GM19397 (cell line): ENCODE data around the gene SEPTIN5.

Experiments
- ATAC-seq: cut with Tn5 transposase; IDR thresholded peaks from one replicate; pipeline ENCODE4 v1.9.1; 2021; ENCODE audit warnings: mild to moderate bottlenecking, moderate library complexity; ENCODE audit not compliant: unreplicated experiment

Gene SEPTIN5

GRCh38 chr22:19759427-19760057 is 45.2 kb downstream of the SEPTIN5 start:
- no peak for ATAC-seq

DNA sequence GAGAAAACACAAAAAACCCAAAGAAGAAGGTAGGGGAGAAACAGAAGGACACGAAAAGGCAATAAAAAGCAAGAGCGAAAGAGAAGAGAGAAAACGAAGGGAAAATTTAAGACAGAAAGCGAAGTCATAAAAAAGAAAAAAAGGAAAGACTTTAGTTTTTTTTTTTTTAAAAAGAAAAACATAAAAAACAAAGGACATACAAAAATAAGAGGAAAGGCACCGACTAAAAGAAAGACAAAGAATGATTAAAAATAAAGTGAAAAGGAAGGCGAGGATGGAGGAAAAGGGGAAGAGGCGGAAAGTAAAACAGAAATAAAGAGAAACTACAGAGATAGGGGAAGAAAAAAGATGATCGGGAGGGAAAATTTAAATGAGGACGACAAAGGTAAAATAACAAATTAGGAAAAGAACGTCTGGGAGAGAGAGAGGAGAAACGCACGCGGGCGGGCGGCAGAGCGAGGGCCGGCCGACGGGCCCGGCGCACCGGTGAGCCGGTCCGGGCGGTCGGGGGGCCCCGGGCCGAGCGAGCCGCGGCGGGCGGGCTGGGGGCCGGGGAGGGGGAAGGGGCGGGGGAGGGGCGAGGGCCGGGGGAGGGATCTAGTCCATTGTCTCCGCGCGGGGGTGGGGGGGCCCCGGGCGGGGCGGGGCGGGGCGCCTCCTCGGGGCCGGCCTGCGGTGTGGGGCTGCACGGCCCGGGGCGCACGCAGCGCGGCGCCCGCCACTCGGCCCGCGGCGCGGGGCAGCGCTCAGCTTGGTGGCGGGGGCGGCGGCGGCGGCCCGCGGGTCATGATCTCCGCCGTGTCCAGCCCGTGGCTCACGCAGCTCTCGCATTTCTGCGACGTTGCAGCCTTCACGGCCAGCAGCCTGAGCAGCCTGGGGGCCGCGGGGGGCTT is 46.0 kb downstream of the SEPTIN5 start, which contains the start of gene TBX1:
TSS of gene TBX1 (plus strand) at position 721 of the 893 bp plus-strand sequence. CDS start at position 787, 66 bp downstream.
- no peak for ATAC-seq

DNA sequence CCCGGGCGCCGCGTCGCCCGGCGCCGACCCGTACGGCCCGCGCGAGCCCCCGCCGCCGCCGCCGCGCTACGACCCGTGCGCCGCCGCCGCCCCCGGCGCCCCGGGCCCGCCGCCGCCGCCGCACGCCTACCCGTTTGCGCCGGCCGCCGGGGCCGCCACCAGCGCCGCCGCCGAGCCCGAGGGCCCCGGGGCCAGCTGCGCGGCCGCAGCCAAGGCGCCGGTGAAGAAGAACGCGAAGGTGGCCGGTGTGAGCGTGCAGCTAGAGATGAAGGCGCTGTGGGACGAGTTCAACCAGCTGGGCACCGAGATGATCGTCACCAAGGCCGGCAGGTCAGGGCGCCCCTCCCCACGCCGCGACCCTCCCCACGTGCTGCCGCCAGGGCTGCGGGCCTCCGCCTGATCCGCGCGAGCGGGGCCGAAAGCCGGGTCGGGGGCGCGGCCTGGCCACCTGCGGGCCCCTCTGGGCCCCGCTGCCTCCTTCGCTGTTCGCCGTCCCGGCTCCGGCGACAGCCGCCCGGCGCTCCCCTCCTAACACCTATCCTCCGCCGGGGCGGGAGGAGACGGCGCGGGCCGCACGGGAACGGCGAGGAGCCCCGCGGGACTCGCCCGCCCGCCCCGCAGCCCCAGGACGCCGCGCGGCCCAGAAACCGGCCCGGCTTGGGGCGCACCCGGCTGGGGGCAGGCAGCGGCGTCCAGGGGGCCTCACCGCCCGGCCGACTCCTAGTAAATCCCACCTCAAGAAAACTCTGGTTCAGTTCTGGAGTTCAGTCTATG is 46.8 kb downstream of the SEPTIN5 start:
- no peak for ATAC-seq

- no peak for ATAC-seq
Measured at GRCh38 chr22:19761725-19762567, 47.6 kb downstream of the SEPTIN5 start.

GRCh38 chr22:19762568-19763457 is 48.5 kb downstream of the SEPTIN5 start:
- ATAC-seq: no peak

- no peak for ATAC-seq
Measured at GRCh38 chr22:19763458-19764298, 49.4 kb downstream of the SEPTIN5 start.

DNA sequence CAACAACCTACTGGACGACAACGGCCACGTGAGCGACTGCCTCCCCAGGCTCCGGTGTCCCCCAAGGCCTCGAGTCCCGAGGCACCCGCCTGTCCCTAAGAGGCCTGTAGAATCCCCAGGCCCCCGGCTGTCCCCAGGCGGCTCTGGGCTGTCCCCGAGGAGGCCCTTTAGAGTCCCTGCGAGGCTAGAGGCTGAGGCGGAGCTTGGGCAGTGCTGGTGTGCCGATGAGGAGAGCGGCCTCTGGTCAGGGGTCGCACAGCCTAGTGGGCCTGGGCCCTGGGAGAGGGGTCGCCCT is 49.9 kb downstream of the SEPTIN5 start:
- no peak for ATAC-seq

- ATAC-seq: no peak
Measured at GRCh38 chr22:19764636-19765476, 50.6 kb downstream of the SEPTIN5 start.

DNA sequence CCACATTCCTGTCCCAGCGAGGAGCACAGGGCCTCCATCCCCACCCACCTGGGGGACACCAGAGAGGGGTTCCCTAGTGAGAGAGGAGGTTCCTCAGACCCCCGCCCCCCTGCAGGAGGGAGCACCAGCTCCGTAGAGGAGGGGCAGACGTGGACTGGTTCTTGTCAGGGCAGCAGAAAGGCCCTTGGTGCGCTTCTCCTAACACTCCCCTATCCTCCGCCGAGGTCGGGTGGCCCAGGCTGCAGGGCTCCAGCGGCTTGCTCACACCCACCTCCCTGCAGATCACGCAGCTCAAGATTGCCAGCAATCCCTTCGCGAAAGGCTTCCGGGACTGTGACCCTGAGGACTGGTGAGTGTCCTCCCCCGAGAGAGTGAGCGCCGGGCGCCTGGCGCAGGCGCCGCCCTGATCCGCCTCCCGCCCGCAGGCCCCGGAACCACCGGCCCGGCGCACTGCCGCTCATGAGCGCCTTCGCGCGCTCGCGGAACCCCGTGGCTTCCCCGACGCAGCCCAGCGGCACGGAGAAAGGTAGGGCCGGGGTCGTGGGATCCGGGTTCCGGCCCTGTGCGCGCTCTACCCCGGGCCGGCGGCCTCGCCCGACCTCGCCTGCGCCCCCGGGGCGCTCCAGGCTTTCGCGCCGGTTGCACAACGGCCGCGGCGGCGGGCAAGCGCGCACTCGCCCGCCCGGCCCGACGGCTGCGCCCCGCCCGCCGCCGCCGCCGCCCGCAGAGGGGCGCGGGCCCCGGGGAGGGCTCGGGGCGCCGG is 51.4 kb downstream of the SEPTIN5 start:
- no peak for ATAC-seq

DNA sequence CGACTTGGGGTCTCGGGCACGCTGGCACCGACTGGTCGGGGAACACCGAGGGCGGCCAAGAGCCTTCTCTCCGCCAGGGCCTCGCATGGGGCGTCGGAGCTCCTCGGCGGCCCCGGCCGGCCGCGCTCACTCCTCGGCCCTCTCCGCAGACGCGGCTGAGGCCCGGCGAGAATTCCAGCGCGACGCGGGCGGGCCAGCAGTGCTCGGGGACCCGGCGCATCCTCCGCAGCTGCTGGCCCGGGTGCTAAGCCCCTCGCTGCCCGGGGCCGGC is 51.9 kb downstream of the SEPTIN5 start:
- no peak for ATAC-seq

GRCh38 chr22:19766511-19767426 is 52.5 kb downstream of the SEPTIN5 start:
- ATAC-seq: no peak

DNA sequence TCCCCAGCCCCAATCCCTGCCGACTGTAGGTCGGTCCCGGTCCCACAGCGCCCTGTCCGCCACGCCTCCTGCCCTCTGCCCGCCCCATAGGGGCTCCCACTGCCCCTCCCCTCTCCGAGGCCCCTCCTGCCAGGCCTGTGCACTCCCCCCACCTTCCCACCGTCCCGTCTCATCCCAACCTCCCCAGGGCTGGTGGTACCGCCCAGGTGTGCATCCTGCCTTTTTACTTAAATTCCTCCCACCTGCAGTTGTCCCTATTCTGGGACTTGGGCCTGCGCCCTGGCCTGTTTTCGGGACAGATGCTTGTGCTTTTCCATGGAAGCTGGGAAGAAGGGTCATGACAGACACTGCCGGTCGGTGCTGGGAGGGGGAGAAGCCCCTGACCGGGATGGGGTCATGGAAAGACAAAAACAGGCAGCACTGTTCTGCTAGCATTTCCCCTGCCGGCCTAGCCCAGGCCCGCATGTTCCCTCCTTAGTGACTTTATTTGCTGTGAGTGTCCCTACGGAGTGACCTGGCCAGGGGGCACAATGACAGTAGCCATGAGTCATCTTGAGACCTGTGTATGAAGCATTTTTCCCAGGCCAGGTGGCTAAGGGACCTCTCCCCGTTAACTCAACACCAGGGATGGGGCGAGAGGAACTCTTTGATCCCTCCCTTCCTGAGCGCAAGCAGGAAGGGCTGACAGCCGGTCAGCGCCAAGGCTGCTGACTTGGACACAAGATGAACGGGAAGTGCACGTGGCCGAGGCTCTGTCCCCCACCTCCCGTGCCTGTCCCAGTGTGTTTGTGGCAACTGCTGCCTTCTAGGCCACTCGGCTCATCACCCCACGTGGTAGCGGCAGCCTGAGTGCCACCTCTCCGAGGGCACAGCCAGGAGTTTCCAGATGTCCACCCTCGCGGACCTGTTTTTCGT is 53.4 kb downstream of the SEPTIN5 start:
- ATAC-seq: no peak

GRCh38 chr22:19769393-19769715 is 55.1 kb downstream of the SEPTIN5 start:
- no peak for ATAC-seq

- ATAC-seq: no peak
Measured at GRCh38 chr22:19770349-19771220, 56.3 kb downstream of the SEPTIN5 start.

DNA sequence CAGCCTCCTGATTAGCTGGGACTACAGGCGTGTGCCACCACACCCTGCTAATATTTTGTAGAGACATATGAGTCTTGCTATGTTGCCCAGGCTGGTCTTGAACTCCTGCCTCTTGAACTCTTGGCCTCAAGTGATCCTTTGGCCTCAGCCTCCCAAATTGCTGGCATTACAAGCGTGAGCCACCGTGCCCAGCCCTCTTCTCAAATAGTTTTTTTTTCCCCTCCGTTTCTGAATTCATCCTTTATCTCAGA is 58.0 kb downstream of the SEPTIN5 start:
- no peak for ATAC-seq
